Fibroblast of peridontal ligament (primary cell): ENCODE data around the gene ARHGAP25.

Experiments used
- DNase-seq: peaks from one replicate; pipeline ENCODE4 v3.0.0-alpha.2; 2010; ENCODE audit errors: extremely low read depth

The ARHGAP25 gene

GRCh38 chr2:68717305-68717661, 17.3 kb upstream of the ARHGAP25 start:
- DNase-seq: no peak

DNA sequence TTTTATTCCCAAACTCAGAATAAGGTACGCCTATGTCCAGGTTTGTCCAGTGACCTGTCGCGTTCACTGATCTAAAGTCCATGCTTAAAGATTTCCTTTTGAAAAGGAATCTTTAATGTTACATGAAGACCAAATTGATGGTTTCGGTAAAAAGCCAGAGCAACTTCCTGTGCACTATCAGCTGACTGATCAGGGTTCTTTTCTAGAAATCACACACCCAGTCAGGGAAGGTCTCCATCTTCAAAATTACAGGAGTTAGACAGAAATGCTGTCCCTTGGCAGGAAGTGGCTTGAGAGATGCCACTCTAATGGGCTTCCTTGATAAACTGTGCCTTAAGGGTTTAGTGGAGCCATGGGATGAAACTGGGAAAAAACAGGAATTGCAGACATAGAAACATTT, 14.7 kb upstream of the ARHGAP25 start:
- no peak for DNase-seq

DNA sequence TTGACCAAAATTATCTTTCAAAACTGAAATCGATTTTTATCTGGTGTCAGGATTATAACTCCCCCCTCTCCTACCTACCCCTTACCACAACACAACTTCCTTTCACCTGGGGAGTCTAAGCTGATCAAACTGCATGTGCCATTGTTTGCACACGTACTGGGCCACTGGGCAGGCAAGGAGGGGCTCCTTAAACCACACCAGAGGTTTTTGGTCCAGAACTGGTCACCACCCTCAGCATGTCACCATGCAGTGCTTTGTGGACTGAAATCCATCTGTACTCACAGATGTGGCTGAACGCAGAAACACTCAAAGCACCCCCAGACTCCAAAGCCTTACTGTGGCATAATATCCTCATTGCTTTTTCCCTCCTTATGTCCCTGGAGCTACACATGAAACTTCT, 13.9 kb upstream of the ARHGAP25 start:
- no peak for DNase-seq

GRCh38 chr2:68721482-68722101, 13.0 kb upstream of the ARHGAP25 start:
- DNase-seq: no peak

- no peak for DNase-seq
These were observed 11.9 kb upstream of the ARHGAP25 start for GRCh38 chr2:68722712-68723111.

DNA sequence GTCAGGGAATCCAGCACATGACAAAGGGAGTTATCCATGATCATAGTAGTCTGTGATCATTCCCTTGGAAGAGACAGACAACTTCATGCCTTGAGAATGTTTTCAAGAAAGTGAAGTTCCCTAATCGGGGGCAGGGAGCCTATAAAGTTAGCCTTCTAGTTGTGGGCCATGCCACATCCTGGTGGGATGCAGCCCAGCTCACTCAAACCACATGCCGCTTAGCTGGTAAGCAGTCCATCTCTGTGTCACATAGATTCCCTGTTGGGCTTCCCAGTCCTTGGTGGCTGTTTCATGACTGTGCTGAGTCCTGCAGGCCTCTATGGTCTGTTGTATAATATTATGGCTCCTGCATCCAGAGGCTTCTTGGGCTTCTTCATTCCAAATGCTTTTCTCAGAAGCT, 11.4 kb upstream of the ARHGAP25 start:
- no peak for DNase-seq

GRCh38 chr2:68726100-68726499, 8.5 kb upstream of the ARHGAP25 start:
- no peak for DNase-seq

DNA sequence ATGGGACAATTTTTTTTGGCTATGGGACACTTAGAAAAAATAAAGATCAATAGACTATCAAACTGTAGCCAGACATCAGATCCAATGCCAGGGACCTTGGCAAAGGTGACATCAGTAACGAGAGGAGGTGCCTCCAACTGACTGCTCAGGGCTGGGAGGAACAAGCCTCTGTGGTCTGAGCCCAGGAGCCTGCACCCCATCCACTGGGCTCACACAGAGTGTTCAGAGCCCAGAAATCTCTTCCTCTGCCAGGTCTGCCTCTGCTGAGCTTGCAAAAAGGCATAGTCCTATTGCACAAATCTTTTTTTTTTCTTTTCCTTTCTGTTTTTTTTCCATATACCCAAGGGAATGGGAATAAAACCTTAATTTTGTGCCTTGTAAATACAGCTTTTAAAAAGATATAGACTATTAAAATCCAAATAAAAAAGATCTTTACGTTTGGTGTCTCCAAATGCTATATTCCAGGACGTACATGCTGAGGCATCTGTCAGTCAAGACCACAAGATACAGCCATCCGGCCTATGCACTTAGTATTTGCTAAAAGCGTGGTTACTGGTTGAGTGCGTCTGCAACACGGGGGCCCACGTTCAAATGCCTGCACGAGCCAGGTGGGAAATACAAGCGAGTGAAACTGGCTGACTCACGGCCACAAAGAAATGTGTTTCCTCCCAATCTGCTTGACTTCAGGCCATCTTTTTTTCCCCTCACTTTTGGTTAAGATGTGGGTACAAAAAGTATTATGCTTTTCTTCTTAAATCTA, 7.8 kb upstream of the ARHGAP25 start:
- no peak for DNase-seq

DNA sequence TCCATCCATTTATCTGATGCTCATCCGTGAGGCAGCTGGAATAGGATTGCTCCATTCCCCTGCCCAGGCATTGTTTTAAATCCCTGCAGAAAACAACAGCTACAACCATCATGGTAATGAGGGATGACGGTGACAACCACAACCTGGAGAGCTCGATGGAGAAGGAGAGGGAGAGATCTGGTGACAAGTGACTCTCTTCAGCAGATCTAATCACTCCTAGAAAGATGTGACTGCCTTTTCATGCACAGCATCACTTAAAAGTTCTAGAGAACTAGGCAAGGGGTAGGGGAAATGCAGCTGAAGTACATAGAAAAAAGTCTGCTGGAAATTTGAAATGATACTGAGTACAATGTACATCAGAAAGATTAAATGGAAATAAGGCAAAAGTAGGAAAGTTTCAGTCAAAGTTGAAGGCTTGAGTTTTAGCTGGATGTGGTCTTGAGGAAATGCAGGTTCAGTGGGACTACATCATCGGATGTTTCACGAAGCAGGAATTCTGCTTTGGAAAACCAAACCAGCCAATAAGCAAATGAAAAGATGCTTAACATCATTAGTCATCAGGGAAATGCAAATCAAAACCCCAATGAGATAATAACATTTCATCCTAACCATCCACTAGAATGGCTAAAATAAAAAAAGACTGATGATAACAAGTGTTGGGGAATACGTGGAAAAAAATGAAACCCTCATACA, 6.8 kb upstream of the ARHGAP25 start:
- peak; percentile 41 for DNase-seq

DNA sequence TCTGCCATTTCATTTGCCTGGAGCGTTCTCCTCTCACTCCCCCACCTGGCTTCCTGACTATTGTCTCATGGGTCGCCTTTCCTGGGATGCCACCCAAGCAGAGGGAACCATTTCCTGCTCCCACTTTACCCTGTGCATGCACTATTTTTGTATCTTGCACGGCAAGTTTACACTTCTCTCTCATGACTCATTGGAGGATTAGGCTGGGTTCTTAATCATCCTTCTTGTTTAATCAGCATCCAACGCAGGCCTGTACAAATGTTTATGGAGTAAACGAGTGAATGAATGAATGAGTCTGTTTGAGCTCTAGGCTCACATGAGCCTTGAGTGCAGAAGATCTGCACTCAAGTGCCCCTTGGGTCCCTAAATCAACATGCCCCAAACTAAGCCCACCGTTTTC, 3.8 kb upstream of the ARHGAP25 start:
- peak; percentile 26 for DNase-seq

- no peak for DNase-seq
These were observed 2.3 kb upstream of the ARHGAP25 start for GRCh38 chr2:68732036-68732932.

- DNase-seq: no peak
These were observed 1.2 kb upstream of the ARHGAP25 start for GRCh38 chr2:68733365-68733764.

DNA sequence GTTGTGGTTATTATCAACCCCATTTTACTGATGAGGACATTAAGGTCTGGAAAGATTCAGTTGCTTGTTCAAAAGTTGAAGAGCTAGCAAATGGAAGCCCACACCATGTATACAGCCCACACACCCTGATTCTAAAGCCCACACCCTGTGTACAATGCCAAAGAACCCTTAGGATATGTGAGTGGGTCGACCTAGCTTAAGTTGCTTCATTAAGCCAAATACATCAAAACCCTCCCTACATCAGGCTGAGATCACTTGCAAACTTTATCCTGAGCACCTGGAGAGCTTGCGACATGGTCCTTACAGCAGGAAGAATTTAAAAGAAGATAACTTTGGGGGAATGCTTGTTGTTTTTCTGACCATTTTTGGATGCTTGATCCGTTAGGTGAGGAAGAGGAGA, 435 bp upstream of the ARHGAP25 start:
- no peak for DNase-seq

- DNase-seq: no peak
These were observed 1.5 kb downstream of the ARHGAP25 start for GRCh38 chr2:68736086-68736485.

GRCh38 chr2:68737711-68738110, 3.1 kb downstream of the ARHGAP25 start:
- DNase-seq: peak; percentile 25

GRCh38 chr2:68738906-68739594, 4.4 kb downstream of the ARHGAP25 start:
- DNase-seq: no peak

GRCh38 chr2:68739595-68740399, 5.2 kb downstream of the ARHGAP25 start:
- no peak for DNase-seq

DNA sequence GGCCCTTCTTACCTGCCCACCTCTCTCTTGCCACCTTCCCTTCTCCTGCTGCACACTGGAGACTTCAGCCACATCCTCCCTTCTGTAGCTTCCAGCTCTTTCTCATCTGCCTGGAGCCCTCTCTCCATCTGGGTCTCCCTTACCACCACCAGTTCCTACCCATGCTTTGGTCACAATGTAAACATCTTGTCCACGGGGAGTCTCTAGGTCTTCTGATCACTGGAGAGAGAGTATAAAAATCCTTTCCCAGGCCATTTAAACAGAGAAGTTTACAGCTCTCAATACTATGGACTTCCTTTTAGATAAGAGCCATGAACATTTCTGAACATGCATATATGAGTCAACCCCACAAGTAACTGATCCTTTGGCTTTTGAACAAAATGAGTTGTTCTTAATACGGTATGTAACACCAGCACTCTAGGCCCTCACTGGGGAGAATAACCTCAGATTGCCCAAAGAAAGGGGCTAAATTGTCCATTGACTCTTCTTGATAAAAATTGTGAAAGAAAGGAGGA, 5.8 kb downstream of the ARHGAP25 start:
- DNase-seq: no peak

GRCh38 chr2:68741238-68741637, 6.6 kb downstream of the ARHGAP25 start:
- no peak for DNase-seq

DNA sequence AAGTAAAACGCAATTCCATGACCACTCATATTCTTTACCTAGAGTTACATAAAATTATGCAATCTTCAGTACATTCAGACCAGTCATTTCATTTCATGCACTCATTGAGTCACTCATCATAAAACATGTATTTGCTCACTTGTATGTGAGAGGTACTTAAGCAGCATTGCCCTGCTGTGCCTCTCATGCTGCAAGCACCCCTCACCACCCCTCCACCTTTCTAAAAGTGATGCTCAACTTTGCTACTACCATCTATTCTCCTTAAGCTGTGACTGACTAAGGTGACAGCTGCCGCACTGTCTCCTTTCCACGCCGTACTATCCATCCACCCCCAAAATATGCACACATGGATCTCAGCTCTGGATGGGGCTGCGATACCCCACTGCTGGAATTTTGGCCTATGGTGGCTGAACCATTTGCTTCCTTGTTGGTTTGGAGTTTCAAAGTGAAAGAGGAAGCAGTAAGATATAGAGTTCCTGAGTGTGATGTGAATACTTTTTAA, 7.2 kb downstream of the ARHGAP25 start:
- no peak for DNase-seq
